SJCRH30 (cell line): Measurements from ENCODE around the gene DDX6. TPM values are rescaled to one million over a fixed set of nuclear protein-coding genes. Genes with fewer than 3 reads are reported as not detected.
A peak's percentile ranks its signal among the peaks of the same experiment; 100 is the strongest.
"Not testable (repeated sequence)": the region's sequence is repeated elsewhere in the genome, so short reads cannot be mapped to it uniquely, and the experiment has no call there.

Experiments used
- DNase-seq, 2 experiments: peaks; one replicate each; pipeline ENCODE4 v3.0.0-alpha.2; 2015 to 2020
- H3K27ac ChIP-seq: fragments of 250-450 bp; sonication (Bioruptor Pico); 2 replicates; pipeline ENCODE4 v1.5.1; 2020; ENCODE audit warnings: mild to moderate bottlenecking, moderate library complexity
- H3K27me3 ChIP-seq: fragments of 250-450 bp; sonication (Bioruptor Pico); 2 replicates; pipeline ENCODE4 v1.5.1; 2020; ENCODE audit warnings: mild to moderate bottlenecking, moderate library complexity
- H3K36me3 ChIP-seq: fragments of 250-450 bp; sonication (Bioruptor Pico); 2 replicates; pipeline ENCODE4 v1.5.1; 2020; ENCODE audit warnings: mild to moderate bottlenecking, moderate library complexity
- H3K4me1 ChIP-seq: fragments of 250-450 bp; sonication (Bioruptor Pico); 2 replicates; pipeline ENCODE4 v1.5.1; 2020; ENCODE audit warnings: mild to moderate bottlenecking, moderate library complexity
- H3K4me3 ChIP-seq: fragments of 250-450 bp; sonication (Bioruptor Pico); 2 replicates; pipeline ENCODE4 v1.5.1; 2020; ENCODE audit warnings: mild to moderate bottlenecking, moderate library complexity
- H3K9me3 ChIP-seq: fragments of 250-450 bp; sonication (Bioruptor Pico); replicated peaks from 2 replicates; pipeline ENCODE4 v1.5.1; 2020; ENCODE audit warnings: mild to moderate bottlenecking, moderate library complexity
- total RNA-seq: library from RNA; depleted of rRNA; stranded (reverse); fragments of >200 nt; shearing (Covaris generic); gene quantifications from 2 replicates; pipeline ENCODE4 v1.2.3, GENCODE V29; 2014; rRNA removed

The DDX6 gene
- total RNA-seq, 1 experiment from 2014 or later, result 81.7 TPM

GRCh38 chr11:118714816-118715215, 76.1 kb downstream of the DDX6 start:
- DNase-seq, result no peak
- peak overlapping the region; percentile 95; the same call in 1 of the 2 replicates for H3K27ac ChIP-seq
- H3K4me3 ChIP-seq, result no peak overlapping the region
- peaks cover 13% of the 10 kb centered on the region for H3K4me1 ChIP-seq
- H3K9me3 ChIP-seq, result no peaks in the 10 kb centered on the region
- H3K27me3 ChIP-seq, result no peaks in the 10 kb centered on the region
- no peaks in the 10 kb centered on the region for H3K36me3 ChIP-seq

GRCh38 chr11:118714416-118714815, 76.5 kb downstream of the DDX6 start:
- peaks cover 13% of the 10 kb centered on the region for H3K4me1 ChIP-seq
- H3K4me3 ChIP-seq, H3K9me3 ChIP-seq, H3K36me3 ChIP-seq, H3K27ac ChIP-seq, H3K27me3 ChIP-seq, DNase-seq: not testable (repeated sequence)

GRCh38 chr11:118708296-118708695, 82.7 kb downstream of the DDX6 start:
- H3K27ac ChIP-seq, result no peak overlapping the region
- no peak overlapping the region for H3K4me3 ChIP-seq
- H3K27me3 ChIP-seq, result no peaks in the 10 kb centered on the region; the same call in 1 of the 2 replicates
- H3K36me3 ChIP-seq, result no peaks in the 10 kb centered on the region
- no peaks in the 10 kb centered on the region; the same call in 1 of the 2 replicates for H3K4me1 ChIP-seq
- H3K9me3 ChIP-seq, result no peaks in the 10 kb centered on the region
- DNase-seq, result no peak

GRCh38 chr11:118706546-118706825, 84.5 kb downstream of the DDX6 start:
- Histone ChIP-seq H3K4me1 (no peaks in the 10 kb centered on the region; the same call in 1 of the 2 replicates), H3K27me3 (no peaks in the 10 kb centered on the region; the same call in 1 of the 2 replicates), H3K36me3 (no peaks in the 10 kb centered on the region), H3K9me3 (no peaks in the 10 kb centered on the region), H3K27ac (no peak overlapping the region), H3K4me3 (no peak overlapping the region)
- no peak for DNase-seq

GRCh38 chr11:118705791-118706545, 85.0 kb downstream of the DDX6 start:
- Histone ChIP-seq H3K4me1 (no peaks in the 10 kb centered on the region; the same call in 1 of the 2 replicates), H3K27ac (no peak overlapping the region), H3K4me3 (peak overlapping the region; percentile 20), H3K27me3 (no peaks in the 10 kb centered on the region; the same call in 1 of the 2 replicates), H3K36me3 (no peaks in the 10 kb centered on the region), H3K9me3 (no peaks in the 10 kb centered on the region)
- DNase-seq, result peak in 1 of 2 experiments; percentile 31

GRCh38 chr11:118705111-118705741, 85.7 kb downstream of the DDX6 start:
- Histone ChIP-seq H3K4me1 (no peaks in the 10 kb centered on the region; the same call in 1 of the 2 replicates), H3K9me3 (no peaks in the 10 kb centered on the region), H3K36me3 (no peaks in the 10 kb centered on the region), H3K4me3 (peak overlapping the region; percentile 25), H3K27ac (no peak overlapping the region), H3K27me3 (no peaks in the 10 kb centered on the region; the same call in 1 of the 2 replicates)
- DNase-seq, result peak; percentile 55 to 62

- Histone ChIP-seq H3K27me3 (no peaks in the 10 kb centered on the region; the same call in 1 of the 2 replicates), H3K4me1 (no peaks in the 10 kb centered on the region; the same call in 1 of the 2 replicates), H3K36me3 (no peaks in the 10 kb centered on the region), H3K9me3 (no peaks in the 10 kb centered on the region), H3K27ac (no peak overlapping the region), H3K4me3 (no peak overlapping the region)
- DNase-seq, result peak in 1 of 2 experiments; percentile 33
Observed at GRCh38 chr11:118703563-118704106, 87.3 kb downstream of the DDX6 start.

GRCh38 chr11:118699506-118700220, 91.3 kb downstream of the DDX6 start:
- Histone ChIP-seq H3K27ac (no peak overlapping the region), H3K4me1 (no peaks in the 10 kb centered on the region), H3K9me3 (no peaks in the 10 kb centered on the region), H3K36me3 (no peaks in the 10 kb centered on the region), H3K4me3 (no peak overlapping the region), H3K27me3 (no peaks in the 10 kb centered on the region; the same call in 1 of the 2 replicates)
- DNase-seq, result no peak

Other genes starting within 250 kb of the DDX6 start
- gene IFT46, start 225.2 kb downstream of the DDX6 start, total RNA-seq, result 16.0 and 17.2 TPM in 2 replicates
- 135 and 143 TPM in 2 replicates for gene ARCN1, start 218.8 kb downstream of the DDX6 start, total RNA-seq
- 19.1 and 21.6 TPM in 2 replicates for gene PHLDB1, start 183.5 kb downstream of the DDX6 start, total RNA-seq
- gene TREH, start 111.5 kb downstream of the DDX6 start, total RNA-seq, result not detected in 2 replicates
- gene CXCR5, start 92.7 kb upstream of the DDX6 start, total RNA-seq, result not detected in 2 replicates
- gene BCL9L, start 134.8 kb upstream of the DDX6 start, total RNA-seq, result 2.2 and 4.3 TPM in 2 replicates
- gene UPK2, start 165.1 kb upstream of the DDX6 start, total RNA-seq, result not detected in 2 replicates
- not detected in 2 replicates for gene FOXR1, start 180.6 kb upstream of the DDX6 start, total RNA-seq
- gene CENATAC, start 207.0 kb upstream of the DDX6 start, total RNA-seq, result 12.7 and 17.5 TPM in 2 replicates
- 797 and 901 TPM in 2 replicates for gene RPS25, start 227.2 kb upstream of the DDX6 start, total RNA-seq
- 33.1 and 34.8 TPM in 2 replicates for gene TRAPPC4, start 227.6 kb upstream of the DDX6 start, total RNA-seq
- gene SLC37A4, start 239.7 kb upstream of the DDX6 start, total RNA-seq, result 8.7 and 9.8 TPM in 2 replicates